ENCODE results near the gene RSPO4. TPM values are rescaled to one million over a fixed set of nuclear protein-coding genes. Genes with fewer than 3 reads are reported as not detected.

RSPO4 gene
- total RNA-seq, 6 experiments from 2014 or later, result 0.07 to 0.51 TPM; not detected in 4

GRCh38 chr20:911882-912600 is 90.1 kb downstream of the RSPO4 start:
- TF ChIP-seq POLR2A (IDR thresholded peaks at IDR 0.05), result no peak
- no peak for TF ChIP-seq CTCF (IDR thresholded peaks at IDR 0.05)
- Histone ChIP-seq H3K27me3 (no peaks in the 10 kb centered on the region), H3K27ac (no peak overlapping the region), H3K4me1 (no peaks in the 10 kb centered on the region), H3K4me3 (no peak overlapping the region), H3K36me3 (no peaks in the 10 kb centered on the region), H3K9me3 (no peaks in the 10 kb centered on the region)
- ATAC-seq (no peak), DNase-seq (peak in 1 of 3 donors; percentile 19)
- 61% methylated on average over 3 of the region's 5 CpGs for WGBS (ENCODE audit: insufficient coverage, low coverage, low lambda C conversion rate, missing lambda C conversion rate)
- intact Hi-C loops (cut with DNase I), result no loop called here

- intact Hi-C loops (cut with DNase I), result no loop called here
- DNase-seq (peak in 1 of 3 donors; percentile 48), ATAC-seq (no peak)
- Histone ChIP-seq H3K27me3 (no peaks in the 10 kb centered on the region), H3K27ac (no peak overlapping the region), H3K4me3 (no peak overlapping the region), H3K4me1 (no peaks in the 10 kb centered on the region), H3K36me3 (no peaks in the 10 kb centered on the region), H3K9me3 (no peaks in the 10 kb centered on the region)
- WGBS (ENCODE audit: insufficient coverage, low coverage, low lambda C conversion rate, missing lambda C conversion rate), result 45% methylated on average over 10 of the region's 12 CpGs
- TF ChIP-seq CTCF (IDR thresholded peaks at IDR 0.05) (no peak), POLR2A (IDR thresholded peaks at IDR 0.05) (no peak)
These were observed 91.0 kb downstream of the RSPO4 start for GRCh38 chr20:910870-911770.

- H3K4me3 ChIP-seq, result no peak overlapping the region
- H3K4me1 ChIP-seq, result no peaks in the 10 kb centered on the region
- H3K9me3 ChIP-seq, result no peaks in the 10 kb centered on the region
- no peaks in the 10 kb centered on the region for H3K36me3 ChIP-seq
- TF ChIP-seq POLR2A (IDR thresholded peaks at IDR 0.05) (no peak), CTCF (IDR thresholded peaks at IDR 0.05) (no peak)
- no peak overlapping the region for H3K27ac ChIP-seq
- intact Hi-C loops (cut with DNase I), result no loop called here
- DNase-seq, result peak in 1 of 3 donors; percentile 15
- no peaks in the 10 kb centered on the region for H3K27me3 ChIP-seq
- ATAC-seq, result no peak
- 46% methylated on average over 6 of the region's 9 CpGs for WGBS (ENCODE audit: insufficient coverage, low coverage, low lambda C conversion rate, missing lambda C conversion rate)
These were observed 91.8 kb downstream of the RSPO4 start for GRCh38 chr20:910132-910869.

- ATAC-seq, result no peak
- H3K4me3 ChIP-seq, result no peak overlapping the region
- H3K4me1 ChIP-seq, result no peaks in the 10 kb centered on the region
- intact Hi-C loops (cut with DNase I), result no loop called here
- H3K9me3 ChIP-seq, result no peaks in the 10 kb centered on the region
- no peaks in the 10 kb centered on the region for H3K27me3 ChIP-seq
- TF ChIP-seq POLR2A (IDR thresholded peaks at IDR 0.05) (no peak), CTCF (IDR thresholded peaks at IDR 0.05) (no peak)
- H3K36me3 ChIP-seq, result no peaks in the 10 kb centered on the region
- DNase-seq, result peak in 1 of 3 donors; percentile 15
- no peak overlapping the region for H3K27ac ChIP-seq
- no CpG with 5 or more reads among the region's 3 CpGs for WGBS (ENCODE audit: insufficient coverage, low coverage, low lambda C conversion rate, missing lambda C conversion rate)
These were observed 92.5 kb downstream of the RSPO4 start for GRCh38 chr20:909641-910040.

Other genes with a start within 250 kb of the RSPO4 start
- under 1 TPM in 2 of 6 experiments, not detected in 4; 0.05 to 0.62 TPM for gene SLC52A3, start 233.8 kb downstream of the RSPO4 start, total RNA-seq
- gene FAM110A, start 168.6 kb downstream of the RSPO4 start, total RNA-seq, result 1 to 10 TPM; 1.4 to 4.1 (median 2.7) TPM
- under 1 TPM in 2 of 6 experiments, not detected in 4; 0.04 to 0.12 TPM for gene ANGPT4, start 86.0 kb downstream of the RSPO4 start, total RNA-seq
- 100 to 1,000 TPM in 5 of 6 experiments, 10 to 100 TPM in 1; 82.5 to 260 (median 116) TPM for gene PSMF1, start 116.3 kb upstream of the RSPO4 start, total RNA-seq
- gene TMEM74B, start 182.7 kb upstream of the RSPO4 start, total RNA-seq, result 1 to 10 TPM in 4 of 6 experiments, under 1 TPM in 2; 0.37 to 2.8 (median 1.8) TPM
- gene C20orf202, start 201.1 kb upstream of the RSPO4 start, total RNA-seq, result under 1 TPM in 1 of 6 experiments, not detected in 5; 0.19 TPM
- not detected for gene RAD21L1, start 223.7 kb upstream of the RSPO4 start, total RNA-seq

All from right lobe of liver (tissue), 6 donors.